Subcutaneous adipose tissue (tissue), 4 donors: ENCODE results near the gene TMED1. TPM values are rescaled to one million over a fixed set of nuclear protein-coding genes. Genes with fewer than 3 reads are reported as not detected.

ENCODE experiments used
- CTCF ChIP-seq: fragments of 450-650 bp; IDR thresholded peaks from one replicate; pipeline ENCODE4 v1.5.1; 2016; ENCODE audit warnings: low read depth, mild to moderate bottlenecking, control low read depth, antibody characterized with exemption, moderate library complexity
- total RNA-seq, 4 donors: library from RNA; depleted of rRNA; stranded (reverse); fragments of >200 nt; gene quantifications; one replicate each; pipeline ENCODE4 v1.1.0, GENCODE V29; 2016

Gene TMED1
- total RNA-seq, 4 donors from 2014 or later: 10.3 to 53.1 (median 34.4) TPM

- no peak for TF ChIP-seq CTCF
Observed at GRCh38 chr19:10826231-10826630, 9.8 kb downstream of the TMED1 start.

GRCh38 chr19:10823690-10824089 lies 12.3 kb downstream of the TMED1 start:
- TF ChIP-seq CTCF: no peak

GRCh38 chr19:10820173-10820572 lies 15.8 kb downstream of the TMED1 start:
- TF ChIP-seq CTCF: no peak

GRCh38 chr19:10819124-10820060 lies 16.6 kb downstream of the TMED1 start:
- no peak for TF ChIP-seq CTCF

- TF ChIP-seq CTCF: no peak
Observed at GRCh38 chr19:10818301-10819123, 17.5 kb downstream of the TMED1 start.

- no peak for TF ChIP-seq CTCF
Observed at GRCh38 chr19:10817291-10818038, 18.5 kb downstream of the TMED1 start.
